GDM1 (cell line): ENCODE results near the gene FAM219A.
"Not testable (repeated sequence)": the region's sequence is repeated elsewhere in the genome, so short reads cannot be mapped to it uniquely, and the experiment has no call there.

ENCODE experiments used
- DNase-seq: peaks from one replicate; lab custom pipeline; 2025; lab: John Stamatoyannopoulos, UW

FAM219A gene

DNA sequence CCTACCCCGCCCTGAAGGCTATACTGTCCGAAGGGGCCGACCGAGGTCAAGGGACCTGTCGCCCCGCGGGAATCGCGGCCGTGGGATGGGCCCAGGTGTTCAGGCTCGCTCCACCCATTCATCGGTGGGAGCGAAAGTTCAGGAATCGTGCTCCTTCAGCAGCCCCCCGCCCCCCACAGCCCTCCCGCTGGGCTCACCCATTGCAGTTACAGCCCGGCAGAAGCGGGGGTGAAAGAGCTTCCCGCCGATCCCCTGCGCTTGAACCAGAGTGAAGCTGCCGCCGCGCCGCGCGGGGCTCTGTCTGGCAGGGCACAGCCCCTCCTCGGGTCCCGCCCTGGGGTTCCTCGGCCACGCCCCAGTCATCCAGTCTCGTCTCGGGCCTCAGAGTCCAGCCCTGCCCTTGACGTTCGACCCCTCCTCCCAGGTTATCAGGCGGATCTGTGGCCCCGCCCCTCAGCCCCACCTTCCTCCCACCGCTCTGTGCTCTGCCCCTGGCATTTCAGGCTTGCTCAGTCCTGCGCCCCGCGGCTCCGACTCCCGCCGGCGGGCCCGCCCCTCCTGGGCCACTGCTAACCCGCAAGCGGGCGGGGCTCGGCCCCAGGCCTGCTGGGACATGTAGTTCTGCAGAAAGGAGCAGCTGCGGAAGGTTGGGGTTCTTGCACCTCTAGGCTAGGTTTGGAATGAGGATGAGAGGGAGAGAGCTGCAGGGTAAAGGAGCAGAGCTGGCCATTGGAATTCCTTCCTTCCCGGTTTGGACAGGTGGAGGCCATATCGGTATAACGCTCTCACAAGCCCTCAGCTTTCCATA is 81.6 kb downstream of the FAM219A start, which contains the start of gene MYORG:
TSS of gene MYORG (minus strand) at position 303 of the 808 bp plus-strand sequence. CDS start 3,955 bp downstream, outside the sequence.
- DNase-seq: peak; percentile 97

DNA sequence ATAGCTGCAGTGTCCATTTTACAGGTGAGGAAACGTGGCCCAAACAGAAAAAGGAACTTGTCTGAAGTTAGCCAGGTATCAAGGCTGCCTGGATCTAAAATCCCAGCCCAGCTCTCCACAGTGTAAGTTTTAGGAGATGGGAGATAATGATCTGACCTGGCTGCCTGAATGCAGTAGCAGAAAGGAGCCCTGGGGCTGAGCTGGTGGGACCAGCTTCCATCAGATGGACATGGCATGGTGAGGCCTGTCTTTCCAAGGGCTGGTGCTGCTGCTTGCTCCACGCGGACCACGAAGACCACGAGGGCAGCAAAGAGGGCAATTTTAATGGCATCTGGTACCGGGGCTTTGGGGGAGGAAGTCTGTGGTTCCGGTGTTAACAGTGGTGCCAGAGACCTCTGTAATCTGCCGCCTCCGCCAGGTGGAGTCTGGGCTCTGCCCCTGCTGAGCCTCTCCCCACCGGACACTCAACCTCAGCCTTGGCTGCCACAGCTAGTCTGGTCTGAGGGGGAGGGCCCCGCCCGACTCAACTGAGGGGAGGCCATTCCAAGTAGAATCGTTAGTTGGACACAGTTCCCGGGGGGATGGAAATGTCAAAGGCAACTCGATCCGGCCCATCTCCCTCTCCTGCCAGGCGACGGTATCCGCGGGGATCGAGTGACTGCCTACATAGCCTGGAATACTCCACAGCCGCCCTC is 82.3 kb downstream of the FAM219A start:
- peak; percentile 39 for DNase-seq

DNA sequence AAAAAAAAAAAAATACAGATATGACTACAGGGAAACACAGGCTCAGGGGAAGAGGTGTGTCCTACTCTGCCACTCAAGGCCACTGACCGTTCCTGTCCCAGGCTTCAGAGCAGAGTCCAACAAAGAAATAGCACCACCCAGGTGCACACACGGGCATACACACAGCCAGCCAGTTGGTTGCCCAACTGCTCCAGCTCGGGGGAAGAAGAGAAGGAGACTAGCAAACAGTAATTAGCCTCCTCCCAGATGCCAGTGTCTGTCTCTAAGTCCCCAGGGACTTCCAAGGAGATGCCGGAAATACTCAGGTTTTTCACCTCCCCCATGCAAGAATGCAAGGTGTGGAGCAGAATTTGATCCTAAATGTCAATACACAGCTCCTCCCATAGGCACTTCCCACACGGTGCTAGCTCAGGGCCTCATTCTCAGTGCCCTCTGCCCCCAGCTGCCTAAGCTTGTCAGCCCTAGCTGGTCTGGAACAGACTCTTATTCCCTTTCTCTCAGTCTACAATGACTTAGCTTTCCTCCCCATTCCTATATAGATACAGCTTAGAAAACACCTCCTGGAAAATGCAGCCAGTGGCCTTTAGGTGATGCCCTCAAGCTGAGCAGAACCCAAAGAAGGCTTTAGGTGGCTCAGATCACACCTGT is 83.3 kb downstream of the FAM219A start:
- no peak for DNase-seq

DNA sequence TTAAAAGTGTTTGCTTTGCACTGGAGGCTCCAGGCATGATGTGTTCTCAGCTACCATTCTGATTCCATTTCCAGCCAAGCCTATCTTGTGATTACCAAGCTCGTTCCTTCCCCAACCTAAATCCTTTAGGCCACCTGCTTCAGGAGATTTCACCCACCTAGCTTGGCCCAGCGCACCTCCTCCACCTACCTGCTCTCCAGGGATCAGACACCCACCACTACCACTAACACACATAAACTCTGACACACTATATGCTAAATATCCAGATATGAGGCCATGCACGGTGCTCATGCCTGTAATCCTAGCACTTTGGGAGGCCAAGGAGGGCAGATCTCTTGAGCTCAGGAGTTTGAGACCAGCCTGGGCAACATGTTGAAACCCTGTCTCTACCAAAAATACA is 84.0 kb downstream of the FAM219A start:
- no peak for DNase-seq

DNA sequence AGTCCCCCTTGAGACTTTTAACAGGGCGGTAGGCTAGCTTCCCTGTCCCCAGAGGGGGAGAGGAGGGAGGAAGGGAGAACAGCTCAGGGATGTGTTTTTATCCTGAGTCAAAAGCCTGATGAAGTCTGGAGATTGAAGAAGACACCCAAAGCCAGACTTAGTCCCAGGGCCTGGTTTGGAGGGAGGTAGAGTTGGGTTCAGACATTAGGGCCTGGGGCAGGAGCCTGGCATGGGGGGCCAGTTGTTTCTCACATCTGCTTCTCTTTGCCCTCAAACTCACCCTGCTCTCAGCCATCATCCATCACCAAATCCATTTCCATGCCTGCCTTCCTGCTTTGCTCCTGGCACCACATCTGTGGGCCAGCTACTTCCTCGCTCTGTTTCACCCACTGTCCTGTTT is 84.6 kb downstream of the FAM219A start:
- no peak for DNase-seq

DNA sequence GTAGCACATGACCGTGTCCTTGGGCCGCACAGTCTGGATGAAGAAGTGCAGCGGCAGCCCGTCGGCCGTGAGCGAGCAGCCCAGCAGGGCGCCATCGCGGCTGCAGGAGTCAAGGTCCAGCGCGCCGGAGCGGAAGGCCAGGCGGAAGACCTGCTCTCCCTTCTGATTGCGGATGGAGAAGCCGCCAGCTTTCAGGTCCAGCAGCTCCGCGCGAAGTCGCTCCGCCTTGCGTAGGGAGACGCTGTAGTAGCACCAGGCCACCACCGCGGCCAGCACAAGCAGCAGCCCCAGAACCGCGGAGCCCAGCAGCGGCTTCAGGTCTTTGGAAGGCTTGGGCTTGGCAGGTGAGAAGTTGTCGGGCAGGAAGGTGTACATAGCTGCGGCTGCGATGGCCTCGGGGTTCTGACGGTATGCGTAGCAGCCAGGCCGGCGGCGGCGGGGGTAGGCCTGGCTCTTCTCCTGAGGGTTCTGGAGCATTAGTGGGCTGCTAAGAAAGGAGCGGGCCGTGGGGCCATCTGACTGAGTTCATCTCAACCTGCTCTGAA is 85.8 kb downstream of the FAM219A start:
- DNase-seq: no peak

DNA sequence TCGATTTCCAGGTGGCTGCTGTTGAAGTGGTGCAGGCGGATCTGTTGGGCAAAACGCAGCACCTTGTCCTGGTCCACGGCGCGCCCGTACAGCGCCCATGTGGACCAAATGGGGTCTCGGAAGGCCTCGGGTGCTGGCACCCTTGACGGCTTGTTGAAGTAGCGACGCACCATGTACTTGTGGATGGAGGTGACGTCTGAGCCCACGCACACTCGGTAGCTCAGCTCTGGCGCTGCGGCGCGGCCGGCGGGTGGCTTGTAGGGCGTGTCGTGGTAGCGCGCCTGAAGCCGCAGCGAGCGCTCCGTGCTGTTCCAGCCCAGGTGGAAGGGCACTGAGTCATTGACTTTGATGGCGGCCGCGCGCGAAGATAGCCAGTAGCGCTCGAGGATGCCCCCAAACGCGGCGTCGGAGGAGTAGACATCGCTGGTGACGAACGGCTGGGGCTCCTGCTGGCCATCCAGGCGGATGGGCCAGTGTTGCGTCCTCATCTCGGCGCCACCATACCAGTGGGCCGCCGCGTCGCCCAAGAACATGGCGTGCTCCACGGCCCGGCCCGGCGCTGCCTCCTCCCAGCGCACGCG is 86.4 kb downstream of the FAM219A start:
- no peak for DNase-seq

DNA sequence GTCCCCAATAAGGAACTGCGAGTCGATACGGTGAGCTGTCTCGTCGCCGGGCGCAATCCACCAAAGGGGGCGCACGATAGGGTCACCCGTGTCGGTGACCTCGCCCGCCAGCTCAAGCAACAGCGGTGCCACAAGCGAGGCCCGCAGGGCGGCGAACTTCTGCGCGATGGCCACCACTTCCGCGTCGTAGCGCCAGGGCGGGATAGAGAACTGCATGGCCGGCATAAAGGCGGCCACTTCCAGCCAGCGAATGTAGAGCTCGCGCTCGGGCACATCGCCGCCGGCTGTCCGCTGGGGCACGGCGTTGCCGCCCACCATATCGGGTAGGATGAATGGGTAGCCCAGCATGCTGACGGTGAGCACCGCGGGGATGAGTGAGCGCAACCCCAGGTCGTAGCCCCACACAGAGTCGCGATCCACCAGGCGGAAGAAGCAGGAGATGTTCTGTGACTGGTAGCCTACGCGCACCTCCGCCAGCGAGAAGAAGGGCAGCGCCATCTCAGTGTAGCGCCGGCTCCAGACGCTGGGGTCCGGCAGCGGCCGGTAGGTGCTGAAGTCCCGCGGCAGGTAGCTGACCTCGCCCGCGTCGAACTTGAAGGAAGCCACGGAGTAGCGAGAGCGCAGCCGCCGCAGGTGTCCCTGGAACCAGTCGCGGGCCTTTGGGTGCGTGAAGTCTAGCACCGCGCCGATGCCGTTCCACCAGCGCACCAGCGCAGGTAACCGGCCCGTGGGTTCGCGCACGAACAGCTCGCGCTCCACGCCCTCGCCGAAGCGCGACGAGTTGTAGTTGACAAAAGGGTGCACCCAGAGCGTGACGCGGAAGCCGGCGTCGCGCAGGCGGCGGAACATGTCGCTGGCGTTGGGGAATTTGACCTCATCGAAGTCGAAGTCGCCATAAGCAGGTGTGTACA is 87.1 kb downstream of the FAM219A start:
- no peak for DNase-seq

DNA sequence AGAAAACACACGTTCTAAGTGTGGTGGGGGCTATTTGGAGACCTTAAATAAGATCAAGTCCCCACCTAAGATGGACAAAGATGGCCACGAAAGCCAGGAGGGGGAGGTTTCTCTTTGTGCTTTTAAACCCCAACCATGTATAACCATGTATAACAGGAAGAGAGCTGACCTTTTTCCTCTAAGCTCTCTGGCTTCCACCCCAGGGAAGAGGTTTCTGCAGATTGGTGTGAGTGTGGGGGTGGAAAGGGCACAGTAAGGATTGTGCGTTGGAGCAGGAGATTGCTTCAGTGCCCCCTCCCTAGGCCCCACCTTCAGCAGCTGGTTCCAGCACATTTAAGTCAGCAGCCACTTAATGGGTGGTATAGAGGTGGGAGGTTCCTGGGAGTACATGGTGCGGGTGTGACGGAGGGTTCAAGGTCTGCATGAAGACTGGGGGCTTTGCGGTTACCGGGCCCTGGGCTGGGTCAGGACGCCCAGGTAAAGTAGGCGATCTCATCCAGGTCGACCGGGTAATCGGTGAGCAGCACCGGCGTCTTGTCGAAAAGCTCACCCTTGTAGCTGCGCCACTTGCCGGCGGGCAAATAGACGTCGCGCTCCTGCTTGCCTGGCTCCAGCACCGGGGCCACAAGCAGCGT is 87.9 kb downstream of the FAM219A start:
- no peak for DNase-seq

DNA sequence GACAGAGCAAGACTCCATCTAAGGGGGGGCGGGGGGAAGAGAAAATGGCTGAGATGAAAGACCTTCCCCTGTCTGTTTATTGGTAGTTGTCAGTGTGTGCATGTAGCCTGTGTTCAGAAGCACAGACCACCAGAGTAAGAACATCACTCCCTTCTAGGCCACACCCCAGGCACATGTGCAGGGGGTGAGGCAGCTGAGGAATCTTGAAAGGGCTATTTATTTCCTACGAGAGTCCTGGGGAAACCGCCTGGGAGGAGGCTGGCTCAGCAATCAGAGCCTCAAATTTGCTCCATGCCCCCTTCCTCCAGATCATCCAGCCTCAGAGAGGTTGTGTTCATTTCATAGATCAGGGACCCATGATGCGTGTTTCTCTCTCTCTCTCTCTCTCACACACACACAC is 88.7 kb downstream of the FAM219A start:
- DNase-seq: no peak

DNA sequence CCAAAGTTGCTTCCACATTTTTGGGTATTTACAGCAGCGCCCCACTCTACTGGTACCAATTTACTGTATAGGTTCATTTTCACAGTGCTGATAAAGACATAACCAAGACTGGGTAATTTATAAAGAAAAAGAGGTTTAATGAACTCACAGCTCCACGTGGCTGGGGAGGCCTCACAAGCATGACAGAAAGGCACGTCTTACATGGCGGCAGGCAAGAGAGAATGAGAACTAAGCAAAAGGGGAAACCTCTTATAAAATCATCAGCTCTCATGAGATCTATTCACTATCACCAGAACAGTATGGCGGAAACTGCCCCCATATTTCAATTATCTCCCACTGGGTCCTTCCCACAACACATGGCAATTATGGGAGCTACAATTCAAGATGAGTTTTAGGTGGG is 89.6 kb downstream of the FAM219A start:
- not testable (repeated sequence) for DNase-seq

DNA sequence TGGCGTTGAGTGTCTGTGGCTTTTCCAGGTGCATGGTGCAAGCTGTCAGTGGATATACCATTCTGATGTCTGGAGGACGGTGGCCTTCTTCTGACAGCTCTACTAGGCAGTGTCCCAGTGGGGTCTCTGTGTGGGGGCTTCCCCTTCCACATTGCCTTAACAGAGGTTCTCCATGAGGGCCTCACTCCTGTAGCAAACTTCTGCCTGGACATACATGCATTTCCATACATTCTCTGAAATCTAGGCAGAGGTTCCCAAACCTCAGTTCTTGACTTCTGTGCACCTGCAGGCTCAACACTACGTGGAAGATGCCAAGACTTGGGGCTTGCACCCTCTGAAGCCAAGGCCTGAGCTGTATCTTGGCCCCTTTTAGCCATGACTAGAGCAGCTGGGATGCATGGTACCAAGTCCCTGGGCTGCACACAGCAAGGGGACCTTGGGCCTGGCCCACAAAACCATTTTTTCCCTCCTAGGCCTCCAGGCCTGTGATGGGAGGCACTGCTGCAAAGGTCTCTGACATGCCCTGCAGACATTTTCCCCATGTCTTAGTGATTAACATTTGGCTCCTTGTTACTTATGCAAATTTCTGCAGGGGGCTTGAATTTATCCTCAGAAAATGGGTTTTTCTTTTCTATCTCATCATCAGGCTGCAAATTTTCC is 90.5 kb downstream of the FAM219A start:
- DNase-seq: not testable (repeated sequence)

DNA sequence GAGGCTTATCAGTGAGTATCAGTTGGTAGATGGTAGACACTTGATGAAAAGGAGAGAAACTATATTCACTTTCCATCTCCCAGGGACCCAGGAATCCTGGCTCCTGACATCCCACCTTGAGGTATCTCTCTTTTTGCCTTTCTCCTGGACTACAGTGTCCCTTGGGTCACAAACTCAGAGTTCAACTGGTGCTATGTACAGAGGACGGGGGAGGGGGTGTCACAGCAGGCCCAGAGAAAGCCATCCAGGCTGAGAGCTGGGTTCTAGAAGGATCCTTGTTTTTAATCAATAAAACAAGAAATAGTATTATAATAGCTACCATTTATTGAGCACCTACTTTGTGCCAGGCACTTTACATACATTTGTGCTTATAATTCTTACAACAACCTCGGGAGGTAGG is 92.0 kb downstream of the FAM219A start:
- DNase-seq: no peak

DNA sequence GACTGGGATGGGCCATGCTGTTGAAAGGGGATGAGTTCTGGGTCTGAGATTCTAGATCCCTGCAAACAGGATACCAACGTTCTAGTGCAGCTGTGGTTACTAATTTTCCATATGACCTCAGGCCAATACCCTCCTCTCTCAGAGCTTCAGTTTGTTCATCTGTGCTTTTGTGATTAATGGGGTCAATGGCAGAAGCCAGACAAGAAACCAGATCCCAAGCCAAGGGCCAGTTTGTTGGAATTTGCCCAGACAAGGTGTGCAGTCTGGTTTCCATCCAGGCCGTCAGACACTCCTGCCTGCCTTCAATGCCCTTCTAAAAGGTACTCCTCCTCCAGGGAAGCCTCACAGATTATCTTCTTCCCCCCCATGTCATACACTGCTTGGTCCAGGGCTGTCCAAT is 93.1 kb downstream of the FAM219A start:
- DNase-seq: no peak

DNA sequence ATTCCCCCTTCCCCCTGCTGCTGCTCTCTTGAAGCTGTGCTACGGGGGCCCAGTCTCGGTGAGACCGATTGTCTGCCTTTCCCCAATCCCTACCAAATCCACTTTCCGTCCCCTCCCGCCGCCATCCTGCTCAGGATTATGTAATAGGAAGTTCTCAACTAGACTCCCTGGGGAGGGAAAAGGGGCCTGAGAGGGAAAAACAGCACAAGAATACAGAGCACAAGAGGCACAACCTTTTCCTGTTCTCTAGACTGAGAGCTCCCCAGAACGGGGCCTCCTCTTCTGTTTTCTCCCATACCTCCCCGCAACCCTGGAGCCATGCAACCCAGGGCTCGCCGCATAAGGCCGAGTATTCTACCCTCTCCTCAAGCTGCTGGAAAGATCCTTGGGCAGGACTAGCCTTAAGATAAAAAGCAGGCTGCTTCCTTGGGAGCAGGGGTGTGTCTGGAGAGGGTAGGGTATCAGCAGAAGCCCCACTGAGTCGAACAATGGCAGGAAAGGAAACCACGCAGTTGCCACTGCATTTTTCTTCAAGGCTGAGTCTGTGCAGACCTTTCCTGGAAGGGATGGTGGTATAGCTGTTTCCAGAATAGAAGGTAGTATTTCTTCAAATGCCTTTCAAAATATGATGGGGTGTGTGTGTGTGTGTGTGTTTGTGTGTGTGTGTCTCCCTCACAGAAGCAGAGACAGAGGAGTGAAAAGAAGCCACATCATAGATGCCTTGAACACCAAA is 94.6 kb downstream of the FAM219A start:
- DNase-seq: peak; percentile 11

DNA sequence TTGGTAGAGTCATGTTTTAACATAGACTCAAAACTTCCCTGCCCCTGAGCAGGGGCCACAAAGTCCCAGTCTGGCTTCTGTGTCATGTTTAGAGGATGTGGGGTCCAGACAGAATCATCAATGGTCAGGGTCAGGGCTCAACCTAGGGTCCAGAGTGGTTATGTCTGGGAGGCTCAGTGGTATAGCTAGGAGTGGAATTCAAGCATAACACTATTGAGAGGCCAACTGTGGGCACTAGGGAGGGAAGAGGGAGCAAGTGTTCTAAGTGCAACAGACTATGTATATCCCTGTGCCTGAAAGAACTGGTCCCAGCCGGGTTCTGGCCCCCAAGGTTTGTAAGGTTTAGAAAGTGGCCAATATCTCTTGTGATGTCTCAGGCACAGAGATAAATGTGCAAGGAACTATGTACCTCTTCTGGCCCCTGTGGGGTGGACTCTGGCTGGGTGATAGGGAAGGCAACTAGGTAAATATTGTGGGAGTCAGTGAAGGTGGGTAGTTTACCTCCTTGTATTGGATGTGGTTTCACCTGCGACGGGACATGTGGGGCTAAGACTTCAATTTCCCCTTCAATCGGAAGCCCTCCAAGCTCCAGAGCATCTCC is 95.7 kb downstream of the FAM219A start:
- no peak for DNase-seq

DNA sequence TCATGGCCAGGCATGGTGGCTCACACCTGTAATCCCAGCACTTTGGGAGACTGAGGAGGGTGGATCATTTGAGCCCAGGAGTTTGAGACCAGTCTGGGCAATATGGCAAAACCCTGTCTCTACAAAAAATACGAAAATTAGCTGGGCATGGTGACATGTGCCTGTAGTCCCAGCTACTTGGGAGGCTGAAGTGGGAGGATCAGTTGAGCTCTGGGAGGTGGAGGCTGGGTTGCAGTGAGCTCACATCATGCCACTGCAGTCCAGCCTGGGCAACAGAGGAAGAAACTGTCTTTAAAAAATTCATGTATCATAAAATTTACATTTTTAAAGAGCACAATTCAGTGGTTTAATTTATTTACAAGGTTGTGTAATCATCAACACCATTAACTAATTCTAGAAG is 105.4 kb downstream of the FAM219A start:
- not testable (repeated sequence) for DNase-seq

DNA sequence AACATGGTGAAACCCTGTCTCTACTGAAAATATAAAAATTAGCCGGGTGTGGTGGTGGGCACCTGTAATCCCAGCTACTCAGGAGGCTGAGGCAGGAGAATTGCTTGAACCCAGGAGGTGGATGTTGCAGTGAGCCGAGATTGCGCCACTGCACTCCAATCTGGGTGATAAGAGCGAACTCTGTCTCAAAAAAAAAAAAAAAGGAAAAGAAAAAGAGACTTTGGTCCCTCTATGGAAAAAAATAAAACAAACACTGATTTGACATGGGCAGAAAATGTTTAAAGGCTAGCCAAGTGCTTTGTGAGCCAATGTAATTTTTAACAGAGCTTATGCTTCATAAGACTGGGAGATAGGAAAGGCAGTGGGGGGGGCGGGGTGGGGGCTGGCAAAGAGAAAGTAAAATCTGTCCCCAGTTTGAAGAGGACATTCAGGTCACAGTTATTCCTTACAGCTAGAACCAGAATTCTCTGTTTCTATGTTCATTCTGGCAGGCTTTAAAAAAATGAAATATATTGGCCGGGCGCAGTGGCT is 106.2 kb downstream of the FAM219A start:
- DNase-seq: not testable (repeated sequence)

DNA sequence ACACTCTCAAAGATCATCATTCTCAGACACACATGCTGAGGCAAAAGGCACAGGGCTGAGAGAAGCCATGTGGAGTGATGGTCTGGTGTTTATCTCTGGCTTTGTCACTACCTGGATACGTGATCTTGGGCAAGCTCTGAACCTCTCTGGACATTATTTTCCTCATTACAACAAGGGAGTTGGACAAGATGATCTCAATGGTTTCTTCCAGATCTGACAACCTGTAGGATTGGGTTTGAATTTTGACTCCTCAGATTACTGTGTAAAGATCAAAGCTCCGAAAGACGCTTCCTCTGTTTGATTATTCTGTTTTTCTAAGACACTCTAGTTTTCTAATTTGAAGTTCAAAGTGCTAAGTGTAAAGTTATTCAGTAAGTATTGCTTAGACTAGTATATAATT is 109.0 kb downstream of the FAM219A start:
- no peak for DNase-seq
